ENCODE data around the gene FCSK. TPM values are rescaled to one million over a fixed set of nuclear protein-coding genes. Genes with fewer than 3 reads are reported as not detected.

The FCSK gene
- 20.0 TPM for total RNA-seq

GRCh38 chr16:70454222-70455034 is at the start of gene FCSK:
FCSK (plus strand) TSS chr16:70454595; CDS start chr16:70463191, 8,596 bp downstream.

GRCh38 chr16:70438969-70439862 is 15.2 kb upstream of the FCSK start, which contains the start of gene ST3GAL2:
ST3GAL2 (minus strand) TSS chr16:70439100; CDS start chr16:70398530, 40,570 bp downstream.

GRCh38 chr16:70523076-70523742 is 68.8 kb downstream of the FCSK start, which contains the start of gene COG4:
COG4 (minus strand) TSS chr16:70523554; CDS start chr16:70523543, 11 bp downstream.

GRCh38 chr16:70523743-70524398 is 69.5 kb downstream of the FCSK start, which contains the start of gene SF3B3:
SF3B3 (plus strand) TSS chr16:70523816; CDS start chr16:70526657, 2,841 bp downstream.

Other genes starting within 250 kb of the FCSK start
- gene EXOSC6, start 202.7 kb upstream of the FCSK start, total RNA-seq = 42.2 TPM
- 98.4 TPM for gene AARS1, start 165.1 kb upstream of the FCSK start, total RNA-seq
- gene DDX19B, start 155.4 kb upstream of the FCSK start, total RNA-seq = 38.9 TPM
- 59.1 TPM for gene DDX19A, start 107.7 kb upstream of the FCSK start, total RNA-seq
- gene ST3GAL2, start 15.5 kb upstream of the FCSK start, total RNA-seq = 37.7 TPM
- 74.8 TPM for gene COG4, start 69.0 kb downstream of the FCSK start, total RNA-seq
- 200 TPM for gene SF3B3, start 69.2 kb downstream of the FCSK start, total RNA-seq
- 11.3 TPM for gene IL34, start 192.0 kb downstream of the FCSK start, total RNA-seq
- gene MTSS2, start 231.5 kb downstream of the FCSK start, total RNA-seq = 55.0 TPM